OCI-LY3 (cell line): Measurements from ENCODE around the gene AP4M1.

ENCODE experiments used
- H2AFZ ChIP-seq: fragments of 200-600, 300-600 bp; shearing (Covaris generic); 2 replicates; pipeline ENCODE4 v1.6.0; 2014; ENCODE audit warnings: antibody characterized with exemption, low read depth, low read length
- H3K27ac ChIP-seq: fragments of 200-600, 300-600 bp; sonication (generic); 2 replicates; pipeline ENCODE4 v1.5.1; 2014; ENCODE audit warnings: mild to moderate bottlenecking, low read length, moderate library complexity, mixed read lengths
- H3K27me3 ChIP-seq: fragments of 200-600, 300-600 bp; sonication (generic); 2 replicates; pipeline ENCODE4 v1.6.1; 2014; ENCODE audit warnings: low read depth, low read length, mixed read lengths
- H3K36me3 ChIP-seq: fragments of 200-600, 300-600 bp; sonication (generic); replicated peaks from 2 replicates; pipeline ENCODE3; 2014; ENCODE audit warnings: low read depth, low read length, mixed read lengths
- H3K4me1 ChIP-seq: fragments of 300-600, 200-600 bp; sonication (generic); 2 replicates; pipeline ENCODE4 v1.6.1; 2014; ENCODE audit warnings: low read length, mixed read lengths
- H3K4me2 ChIP-seq: fragments of 200-600, 300-600 bp; sonication (generic); 2 replicates; pipeline ENCODE4 v1.6.1; 2014; ENCODE audit warnings: low read length, mixed read lengths
- H3K4me3 ChIP-seq: fragments of 300-600, 200-600 bp; sonication (generic); 2 replicates; pipeline ENCODE4 v1.5.1; 2014; ENCODE audit warnings: antibody characterized with exemption, mild to moderate bottlenecking, low read length, moderate library complexity
- H3K79me2 ChIP-seq: fragments of 300-600, 200-600 bp; shearing (Covaris generic); 2 replicates; pipeline ENCODE4 v1.6.1; 2014; ENCODE audit warnings: mild to moderate bottlenecking, low read length, mixed read lengths
- H3K9ac ChIP-seq: fragments of 300-600, 200-600 bp; shearing (Covaris generic); 2 replicates; pipeline ENCODE4 v1.6.0; 2014; ENCODE audit warnings: mild to moderate bottlenecking, low read length, moderate library complexity
- H3K9me3 ChIP-seq: fragments of 200-600, 300-600 bp; shearing (Covaris generic); 2 replicates; pipeline ENCODE4 v1.6.1; 2014; ENCODE audit warnings: low read length, mixed read lengths; ENCODE audit not compliant: insufficient read depth
- H4K20me1 ChIP-seq: fragments of 200-600, 300-600 bp; sonication (generic); 2 replicates; pipeline ENCODE4 v1.6.1; 2016; ENCODE audit warnings: low read length, mixed read lengths; ENCODE audit not compliant: insufficient read depth
- CTCF ChIP-seq: fragments of 200-600, 300-600 bp; sonication (generic); IDR thresholded peaks from 2 replicates; pipeline ENCODE4 v1.5.1; 2014; ENCODE audit warnings: antibody characterized with exemption, low read length, low read depth
- EZH2phosphoT487 ChIP-seq: fragments of 200-600 bp; shearing (Covaris generic); IDR thresholded peaks from 2 replicates; pipeline ENCODE4 v1.6.1; 2018; ENCODE audit warnings: antibody characterized with exemption, mixed run types, low read depth

AP4M1 gene

GRCh38 chr7:100124301-100125230, 23.1 kb downstream of the AP4M1 start:
- H3K4me3 ChIP-seq = no peak overlapping the region
- no peak overlapping the region for H3K27ac ChIP-seq
- H3K4me1 ChIP-seq = peaks cover 21% of the 10 kb centered on the region
- H4K20me1 ChIP-seq = no peaks in the 10 kb centered on the region
- H3K79me2 ChIP-seq = peaks cover 17% of the 10 kb centered on the region
- TF ChIP-seq EZH2phosphoT487 (no peak), CTCF (no peak)
- no peak overlapping the region for H3K9ac ChIP-seq
- no peak overlapping the region for H3K4me2 ChIP-seq
- H2AFZ ChIP-seq = no peak overlapping the region
- H3K27me3 ChIP-seq = no peaks in the 10 kb centered on the region
- peaks cover 7% of the 10 kb centered on the region for H3K36me3 ChIP-seq
- H3K9me3 ChIP-seq = no peaks in the 10 kb centered on the region

GRCh38 chr7:100126239-100126930, 24.9 kb downstream of the AP4M1 start:
- no peak for TF ChIP-seq EZH2phosphoT487
- no peak for TF ChIP-seq CTCF
- Histone ChIP-seq H3K4me3 (peak overlapping the region; percentile 97), H3K36me3 (peaks cover 7% of the 10 kb centered on the region), H3K4me2 (peak overlapping the region; percentile 90), H3K9me3 (no peaks in the 10 kb centered on the region), H3K9ac (peak overlapping the region; percentile 96), H3K79me2 (peaks cover 17% of the 10 kb centered on the region), H3K27me3 (no peaks in the 10 kb centered on the region), H3K27ac (peak overlapping the region; percentile 94), H4K20me1 (no peaks in the 10 kb centered on the region), H3K4me1 (peaks cover 16% of the 10 kb centered on the region), H2AFZ (peak overlapping the region; percentile 92)

- H3K4me1 ChIP-seq = peaks cover 16% of the 10 kb centered on the region
- no peaks in the 10 kb centered on the region for H3K27me3 ChIP-seq
- H3K36me3 ChIP-seq = peaks cover 7% of the 10 kb centered on the region
- peaks cover 17% of the 10 kb centered on the region for H3K79me2 ChIP-seq
- no peaks in the 10 kb centered on the region for H3K9me3 ChIP-seq
- no peaks in the 10 kb centered on the region for H4K20me1 ChIP-seq
- H3K4me2 ChIP-seq = peak within 1 kb of the TSS; percentile 90
- peak within 1 kb of the TSS; percentile 96 for H3K9ac ChIP-seq
- H3K4me3 ChIP-seq = peak within 1 kb of the TSS; percentile 97
- peak within 1 kb of the TSS; percentile 92 for H2AFZ ChIP-seq
- no peak for TF ChIP-seq CTCF
- H3K27ac ChIP-seq = peak within 1 kb of the TSS; percentile 94
These were observed 25.8 kb downstream of the AP4M1 start, which contains the start of gene MBLAC1 for GRCh38 chr7:100126931-100127865. Gene MBLAC1 (plus strand): TSS chr7:100126967. CDS start chr7:100127396, 429 bp downstream.
